SH-SY5Y (cell line): Measurements from ENCODE around the gene CCDC68.

ENCODE experiments used
- GATA2 ChIP-seq: IDR thresholded peaks from 2 replicates; pipeline ENCODE4 v1.6.1; 2011; ENCODE audit warnings: mild to moderate bottlenecking, low read depth, low read length
- GATA3 ChIP-seq: IDR thresholded peaks from 2 replicates; pipeline ENCODE4 v1.6.1; 2011; ENCODE audit warnings: low read depth, mild to moderate bottlenecking, low read length, moderate library complexity

DNA sequence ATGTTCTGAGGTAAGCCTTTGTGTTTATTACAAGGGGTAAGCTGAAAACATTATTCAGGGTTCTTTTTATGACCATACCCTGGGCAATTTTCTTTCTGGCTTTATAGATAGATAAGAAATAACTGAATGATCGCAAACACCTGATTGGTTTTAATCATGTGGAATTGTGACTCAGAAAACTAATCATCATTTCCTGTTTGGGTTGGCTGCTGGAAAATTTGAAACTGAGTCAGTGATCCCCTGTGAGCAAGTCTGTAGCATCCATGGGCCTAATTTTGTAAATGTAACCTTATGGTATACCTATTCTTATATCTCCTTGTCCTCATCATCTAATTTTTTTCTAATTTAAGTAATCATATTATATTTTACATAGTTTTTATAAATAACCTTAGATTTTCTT, 34.3 kb downstream of the CCDC68 start:
- TF ChIP-seq GATA2 (no peak), GATA3 (no peak)
